ENCODE results near the gene RELN. TPM values are rescaled to one million over a fixed set of nuclear protein-coding genes. Genes with fewer than 3 reads are reported as not detected.

The RELN gene
- total RNA-seq, 4 donors from 2014 or later: 16.0 to 52.3 (median 23.6) TPM

DNA sequence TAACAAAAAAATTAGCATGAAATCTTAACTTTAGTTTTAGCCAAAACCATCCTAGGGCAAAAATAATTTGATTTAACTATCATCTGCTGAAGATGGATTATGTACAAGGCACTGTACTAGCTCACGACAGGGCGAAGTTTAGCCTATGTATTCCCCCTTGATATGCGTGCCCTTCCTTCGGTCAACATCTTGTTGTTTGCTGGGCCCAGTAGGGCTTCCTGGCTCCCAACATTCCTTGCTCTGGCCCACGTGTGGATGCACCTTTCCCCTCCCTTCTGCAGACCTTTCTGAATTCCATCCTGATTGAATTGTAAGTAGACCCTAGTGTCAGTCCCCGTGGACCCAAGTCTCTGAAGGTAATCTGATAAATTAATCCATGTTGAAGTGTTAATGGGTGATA, 212.0 kb downstream of the RELN start:
- intact Hi-C loops (cut with DNase I): no loop called here
- H3K4me3 ChIP-seq (replicated peaks in 1 of 3): no peak overlapping the region
- WGBS, 2 donors: 63 to 70% methylated on average over 6 of the region's 6 CpGs

DNA sequence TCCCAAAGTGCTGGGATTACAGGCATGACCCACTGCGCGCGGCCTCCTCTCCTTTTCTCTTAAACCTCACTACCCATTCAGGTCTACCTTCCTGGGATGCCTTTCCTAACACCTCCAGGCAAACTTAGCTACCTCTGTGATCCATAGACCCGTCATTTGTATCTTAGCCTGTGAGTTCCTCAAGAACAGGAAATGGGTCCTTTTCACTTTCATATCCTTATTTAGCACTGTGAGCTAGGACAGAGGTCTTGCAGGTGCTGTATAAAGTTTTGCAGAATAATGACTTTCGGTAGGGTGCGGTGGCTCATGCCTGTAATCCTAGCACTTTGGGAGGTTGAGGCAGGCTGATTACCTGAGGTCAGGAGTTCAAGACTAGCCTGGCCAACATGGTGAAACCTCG, 215.7 kb downstream of the RELN start:
- H3K9me3 ChIP-seq: no peaks in the 10 kb centered on the region
- DNase-seq: no peak
- no peaks in the 10 kb centered on the region for H3K27me3 ChIP-seq
- 88 to 92% methylated on average over 7 of the region's 7 CpGs for WGBS, 2 donors
- no peak overlapping the region for H3K4me3 ChIP-seq (replicated peaks in 1 of 3)
- H3K4me1 ChIP-seq: no peaks in the 10 kb centered on the region
- H3K27ac ChIP-seq: no peak overlapping the region
- intact Hi-C loops (cut with DNase I): no loop called here
- TF ChIP-seq POLR2A (IDR thresholded peaks at IDR 0.05): no peak
- TF ChIP-seq, protein P1, sequence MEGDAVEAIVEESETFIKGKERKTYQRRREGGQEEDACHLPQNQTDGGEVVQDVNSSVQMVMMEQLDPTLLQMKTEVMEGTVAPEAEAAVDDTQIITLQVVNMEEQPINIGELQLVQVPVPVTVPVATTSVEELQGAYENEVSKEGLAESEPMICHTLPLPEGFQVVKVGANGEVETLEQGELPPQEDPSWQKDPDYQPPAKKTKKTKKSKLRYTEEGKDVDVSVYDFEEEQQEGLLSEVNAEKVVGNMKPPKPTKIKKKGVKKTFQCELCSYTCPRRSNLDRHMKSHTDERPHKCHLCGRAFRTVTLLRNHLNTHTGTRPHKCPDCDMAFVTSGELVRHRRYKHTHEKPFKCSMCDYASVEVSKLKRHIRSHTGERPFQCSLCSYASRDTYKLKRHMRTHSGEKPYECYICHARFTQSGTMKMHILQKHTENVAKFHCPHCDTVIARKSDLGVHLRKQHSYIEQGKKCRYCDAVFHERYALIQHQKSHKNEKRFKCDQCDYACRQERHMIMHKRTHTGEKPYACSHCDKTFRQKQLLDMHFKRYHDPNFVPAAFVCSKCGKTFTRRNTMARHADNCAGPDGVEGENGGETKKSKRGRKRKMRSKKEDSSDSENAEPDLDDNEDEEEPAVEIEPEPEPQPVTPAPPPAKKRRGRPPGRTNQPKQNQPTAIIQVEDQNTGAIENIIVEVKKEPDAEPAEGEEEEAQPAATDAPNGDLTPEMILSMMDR (IDR thresholded peaks at IDR 0.05): no peak
- no peaks in the 10 kb centered on the region for H3K36me3 ChIP-seq

More for the DNA sequence above, 212.0 kb downstream of the RELN start:
- H3K36me3 ChIP-seq: no peaks in the 10 kb centered on the region
- DNase-seq: no peak
- H3K9me3 ChIP-seq: no peaks in the 10 kb centered on the region
- TF ChIP-seq, protein P1 (IDR thresholded peaks at IDR 0.05): no peak
- TF ChIP-seq POLR2A (IDR thresholded peaks at IDR 0.05): no peak
- no peak overlapping the region for H3K27ac ChIP-seq
- no peaks in the 10 kb centered on the region for H3K27me3 ChIP-seq
- H3K4me1 ChIP-seq: no peaks in the 10 kb centered on the region

DNA sequence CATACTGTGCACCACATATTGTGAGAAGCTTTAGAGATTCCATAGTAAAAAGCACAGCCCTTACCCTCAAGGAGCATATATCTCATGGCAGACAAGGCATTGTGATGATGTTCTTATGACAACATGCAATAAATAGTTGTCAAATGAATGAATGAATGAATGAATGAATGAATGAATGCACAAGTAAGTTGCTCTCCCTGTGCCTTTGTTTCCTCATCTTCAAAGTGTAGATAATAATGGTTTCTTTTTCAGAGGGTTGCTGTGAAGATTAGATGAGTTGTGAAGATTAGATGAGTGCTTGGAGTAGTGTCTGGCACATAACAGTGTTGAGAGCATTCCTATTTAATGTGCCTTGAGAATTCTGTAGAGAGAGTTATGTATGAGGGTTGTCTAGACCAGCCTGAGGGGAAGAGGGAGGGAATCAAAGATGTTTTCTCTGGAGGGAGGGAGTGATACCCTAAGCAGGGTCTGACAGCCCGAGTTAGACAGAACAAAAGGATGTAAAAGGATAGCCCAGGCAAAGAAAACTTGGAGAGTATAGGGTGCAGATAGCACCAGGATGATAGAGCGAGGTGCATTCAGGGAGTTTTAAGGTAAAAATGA, 217.2 kb downstream of the RELN start:
- no peak overlapping the region for H3K27ac ChIP-seq
- no peak for DNase-seq
- H3K4me3 ChIP-seq (replicated peaks in 1 of 3): no peak overlapping the region
- no peak for TF ChIP-seq POLR2A (IDR thresholded peaks at IDR 0.05)
- TF ChIP-seq, protein P1 (IDR thresholded peaks at IDR 0.05): no peak
- H3K9me3 ChIP-seq: no peaks in the 10 kb centered on the region
- WGBS, 2 donors: 51 to 66% methylated on average over 2 of the region's 2 CpGs
- no peaks in the 10 kb centered on the region for H3K27me3 ChIP-seq
- no peaks in the 10 kb centered on the region for H3K36me3 ChIP-seq
- no peaks in the 10 kb centered on the region for H3K4me1 ChIP-seq
- intact Hi-C loops (cut with DNase I): no loop called here

DNA sequence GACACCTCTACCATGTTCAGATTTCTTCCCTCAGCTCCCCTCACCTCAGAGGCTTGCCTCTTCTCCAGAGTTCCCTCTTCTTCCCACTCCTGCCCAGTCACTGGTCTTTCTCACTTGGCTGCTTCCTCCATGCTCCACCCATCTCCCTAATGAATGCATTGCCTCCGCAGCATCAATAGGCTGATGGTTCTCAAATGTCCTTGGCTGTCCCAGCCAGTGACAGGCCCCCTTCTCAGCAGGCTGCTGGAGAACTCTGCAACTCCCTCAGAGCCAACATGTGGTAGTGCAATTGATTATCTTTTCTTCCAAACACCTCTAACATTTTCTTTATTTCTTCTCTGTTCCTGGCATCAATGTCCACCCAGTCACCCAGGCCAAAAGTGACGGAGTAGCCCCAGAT, 218.2 kb downstream of the RELN start:
- Histone ChIP-seq H3K9me3 (no peaks in the 10 kb centered on the region), H3K27ac (no peak overlapping the region), H3K4me1 (no peaks in the 10 kb centered on the region), H3K4me3 (replicated peaks in 1 of 3) (no peak overlapping the region), H3K27me3 (no peaks in the 10 kb centered on the region), H3K36me3 (no peaks in the 10 kb centered on the region)
- intact Hi-C loops (cut with DNase I): no loop called here
- 71 to 87% methylated on average over 2 of the region's 2 CpGs for WGBS, 2 donors
- no peak for DNase-seq
- no peak for TF ChIP-seq POLR2A (IDR thresholded peaks at IDR 0.05)
- TF ChIP-seq, protein P1 (IDR thresholded peaks at IDR 0.05): no peak

DNA sequence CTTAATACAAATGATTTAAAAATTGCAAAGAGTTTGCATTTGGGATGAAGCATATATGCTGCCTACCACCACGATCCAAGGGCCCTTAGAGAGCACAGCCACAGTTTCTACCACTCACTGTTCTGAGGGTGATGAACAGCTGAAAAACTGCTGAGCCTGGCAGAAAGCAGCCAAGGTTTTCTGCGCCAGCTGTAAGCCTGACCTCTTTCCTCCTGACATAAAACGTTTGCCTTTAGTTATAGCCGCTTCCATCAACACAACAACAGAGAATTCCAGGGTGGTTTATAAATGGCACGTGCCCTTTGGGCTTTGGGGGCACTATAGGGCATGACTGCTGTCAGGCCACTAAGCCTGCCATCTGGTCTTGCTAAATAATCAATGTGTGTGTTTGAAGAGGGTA, 222.8 kb downstream of the RELN start:
- DNase-seq: no peak
- Histone ChIP-seq H3K27ac (no peak overlapping the region), H3K36me3 (no peaks in the 10 kb centered on the region), H3K27me3 (no peaks in the 10 kb centered on the region), H3K4me3 (replicated peaks in 1 of 3) (no peak overlapping the region), H3K9me3 (no peaks in the 10 kb centered on the region), H3K4me1 (no peaks in the 10 kb centered on the region)
- TF ChIP-seq POLR2A (IDR thresholded peaks at IDR 0.05): no peak
- TF ChIP-seq, protein P1 (IDR thresholded peaks at IDR 0.05): no peak
- WGBS, 2 donors: 67 to 71% methylated on average over 5 of the region's 5 CpGs
- intact Hi-C loops (cut with DNase I): no loop called here

All from thyroid gland (tissue), 4 donors.